NCI-H82 (cell line): Measurements from ENCODE around the gene SGF29.
A peak's percentile ranks its signal among the peaks of the same experiment; 100 is the strongest.
"Not testable (repeated sequence)": the region's sequence is repeated elsewhere in the genome, so short reads cannot be mapped to it uniquely, and the experiment has no call there.

Source experiments
- DNase-seq: peaks from one replicate; lab custom pipeline; 2025; lab: John Stamatoyannopoulos, UW

SGF29 gene

DNA sequence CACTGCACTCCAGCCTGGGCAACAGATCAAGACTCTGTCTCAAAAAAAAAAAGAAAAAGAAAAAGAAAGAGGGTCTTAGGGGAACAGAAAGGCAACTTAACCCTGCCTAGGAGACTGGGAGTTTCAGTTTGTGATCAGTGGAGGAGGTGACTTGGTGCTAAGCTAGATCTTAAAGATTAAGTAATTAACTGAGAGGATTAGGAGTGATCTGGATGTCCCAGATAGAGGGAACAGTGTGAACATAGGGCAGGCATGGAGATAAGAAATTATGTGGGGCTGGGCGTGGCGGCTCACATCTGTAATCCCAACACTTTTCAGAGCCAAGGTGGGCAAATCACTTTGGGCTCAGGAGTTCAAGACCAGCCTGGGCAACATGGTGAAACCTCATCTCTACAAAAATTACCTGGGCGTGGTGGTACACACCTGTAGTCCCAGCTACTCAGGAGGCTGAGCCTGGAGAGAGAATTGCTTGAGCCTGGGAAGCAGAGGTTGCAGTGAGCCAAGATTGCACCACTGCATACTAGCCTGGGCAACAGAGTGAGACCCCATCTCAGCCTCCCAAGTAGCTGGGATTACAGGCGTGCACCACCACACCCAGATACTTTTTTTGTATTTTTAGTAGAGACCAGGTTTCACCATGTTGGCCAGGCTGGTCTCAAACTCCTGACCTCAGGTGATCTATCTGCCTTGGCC, 12.7 kb downstream of the SGF29 start:
- DNase-seq, result peak; percentile 87

DNA sequence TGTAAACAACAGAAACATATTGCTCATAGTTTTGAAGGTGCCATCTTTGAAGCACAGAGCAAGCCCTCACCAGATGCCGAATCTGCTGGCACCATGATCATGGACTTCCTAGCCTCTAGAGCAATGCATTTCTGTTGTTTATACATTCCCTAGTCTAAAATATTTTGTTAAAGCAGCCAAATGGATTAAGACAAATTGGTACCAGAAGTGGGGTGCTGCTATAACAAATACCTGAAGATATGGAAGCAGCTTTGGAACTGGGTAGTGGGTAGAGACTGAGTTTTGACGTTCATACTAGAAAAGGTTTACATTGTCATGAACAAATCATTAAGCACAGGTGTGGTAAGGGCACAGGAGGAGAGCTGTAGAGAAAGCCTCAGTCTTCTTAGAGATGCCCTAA, 13.6 kb downstream of the SGF29 start:
- DNase-seq, result no peak

- DNase-seq, result no peak
Observed at GRCh38 chr16:28569021-28569420, 15.3 kb downstream of the SGF29 start.

- DNase-seq, result no peak
Observed at GRCh38 chr16:28569968-28570752, 16.4 kb downstream of the SGF29 start.

GRCh38 chr16:28572696-28573510, 19.2 kb downstream of the SGF29 start:
- no peak for DNase-seq

- DNase-seq, result no peak
Observed at GRCh38 chr16:28573738-28574718, 20.3 kb downstream of the SGF29 start.

DNA sequence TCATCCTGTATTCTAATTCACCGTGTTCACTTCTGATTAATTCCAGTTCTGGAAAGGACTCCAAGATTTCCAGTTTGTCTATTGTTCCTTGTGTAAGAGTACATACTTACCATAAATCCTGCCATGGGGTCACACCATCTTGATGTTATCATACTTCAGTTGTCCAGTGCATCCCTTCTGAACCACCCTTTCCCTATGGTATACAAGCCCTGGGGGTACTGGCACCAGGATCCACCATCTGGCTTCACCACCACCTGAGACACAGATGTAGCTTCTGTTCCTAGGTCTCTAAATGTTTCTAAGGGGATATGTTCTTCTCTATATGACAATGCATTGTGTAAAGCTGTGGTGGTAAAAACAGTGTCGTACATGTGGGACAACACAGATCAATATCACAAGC, 21.2 kb downstream of the SGF29 start:
- no peak for DNase-seq

- no peak for DNase-seq
Observed at GRCh38 chr16:28575446-28576109, 21.9 kb downstream of the SGF29 start.

DNA sequence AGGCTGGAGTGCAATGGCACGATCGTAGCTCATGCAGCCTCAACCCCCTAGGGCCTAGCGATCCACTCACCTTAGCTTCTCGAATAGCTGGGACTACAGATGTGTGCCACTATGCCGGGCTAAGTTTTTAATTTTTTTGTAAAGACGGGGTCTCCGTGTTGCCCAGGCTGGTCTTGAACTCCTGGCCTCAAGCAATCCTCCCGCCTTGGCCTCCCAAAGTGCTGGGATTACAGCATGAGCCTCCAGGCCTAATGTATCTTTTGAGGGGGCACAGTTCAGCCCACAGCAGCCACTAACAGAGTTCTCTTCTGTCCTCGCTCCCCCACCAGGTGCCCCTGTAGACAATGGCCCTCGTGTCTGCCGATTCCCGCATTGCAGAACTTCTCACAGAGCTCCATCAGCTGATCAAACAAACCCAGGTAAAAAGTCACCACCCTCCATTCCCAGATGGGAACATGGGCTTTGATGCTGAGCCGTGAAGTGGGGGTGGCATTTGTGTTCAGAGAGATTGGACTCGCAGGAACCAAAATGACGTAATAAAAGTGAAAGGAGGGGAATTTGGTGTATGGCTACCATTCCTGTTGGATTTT, 27.1 kb downstream of the SGF29 start:
- no peak for DNase-seq

DNA sequence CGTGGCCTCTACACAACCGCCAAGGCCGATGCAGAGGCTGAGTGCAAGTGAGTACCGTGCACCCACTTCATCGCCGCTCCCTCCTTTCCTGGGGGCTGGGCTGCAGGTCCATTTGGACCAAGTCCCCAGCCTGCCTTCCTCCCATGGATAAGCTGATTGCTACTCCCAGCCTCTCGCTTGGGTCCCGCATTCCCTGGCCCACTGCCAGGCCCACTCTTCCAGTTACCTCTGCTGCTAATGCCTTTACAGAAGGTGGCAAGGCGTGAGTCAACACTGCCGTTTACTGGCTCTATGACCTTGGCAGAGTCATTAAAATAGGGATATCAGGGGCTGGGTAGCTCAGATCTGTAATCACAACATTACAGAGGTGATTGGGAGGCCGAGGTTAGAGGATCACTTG, 32.0 kb downstream of the SGF29 start:
- DNase-seq, result peak; percentile 57

DNA sequence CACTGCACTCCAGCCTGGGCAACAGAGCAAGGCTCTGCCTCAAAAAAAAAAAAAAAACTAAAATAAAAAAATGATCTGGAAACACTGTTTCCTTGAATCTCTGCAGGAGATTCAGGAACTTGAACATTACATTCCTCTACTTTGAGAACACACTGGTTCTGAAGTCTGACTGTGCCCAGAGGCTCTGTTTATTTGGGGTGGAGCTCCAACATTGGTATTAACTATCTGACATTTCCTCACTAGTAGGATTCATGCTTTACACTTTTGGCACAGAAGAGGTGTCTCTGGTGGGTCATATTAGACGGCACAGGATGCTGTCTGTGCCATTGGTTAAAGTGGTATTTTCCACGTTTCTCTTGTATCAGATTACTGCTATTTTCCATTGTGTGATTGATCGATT, 32.7 kb downstream of the SGF29 start:
- no peak for DNase-seq

DNA sequence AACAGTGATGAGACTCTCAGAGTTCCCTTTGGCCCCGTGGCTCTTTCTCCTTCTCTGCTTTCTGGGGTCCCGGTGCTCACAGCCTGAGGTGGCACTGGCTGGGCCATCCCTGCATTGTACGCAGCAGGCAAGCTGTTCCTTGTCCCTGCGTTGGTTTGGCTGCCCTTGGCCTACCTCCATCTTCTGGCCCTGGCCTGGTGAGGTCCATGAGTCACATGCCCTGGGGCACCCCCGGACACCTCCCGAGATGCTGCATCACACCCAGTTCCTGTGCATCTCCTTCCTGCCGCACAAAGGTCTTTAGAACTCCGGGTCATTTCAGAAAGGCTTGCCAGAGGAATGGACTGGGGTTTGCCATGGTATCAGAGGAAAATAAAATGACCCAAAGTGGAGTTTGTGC, 33.7 kb downstream of the SGF29 start:
- DNase-seq, result no peak

- no peak for DNase-seq
Observed at GRCh38 chr16:28589069-28589468, 35.3 kb downstream of the SGF29 start.

GRCh38 chr16:28589930-28590329, 36.2 kb downstream of the SGF29 start:
- no peak for DNase-seq

GRCh38 chr16:28590384-28591340, 36.9 kb downstream of the SGF29 start:
- DNase-seq, result no peak

GRCh38 chr16:28591355-28591754, 37.6 kb downstream of the SGF29 start:
- no peak for DNase-seq

- no peak for DNase-seq
Observed at GRCh38 chr16:28592511-28592910, 38.8 kb downstream of the SGF29 start.

GRCh38 chr16:28592979-28593553, 39.3 kb downstream of the SGF29 start:
- DNase-seq, result no peak

DNA sequence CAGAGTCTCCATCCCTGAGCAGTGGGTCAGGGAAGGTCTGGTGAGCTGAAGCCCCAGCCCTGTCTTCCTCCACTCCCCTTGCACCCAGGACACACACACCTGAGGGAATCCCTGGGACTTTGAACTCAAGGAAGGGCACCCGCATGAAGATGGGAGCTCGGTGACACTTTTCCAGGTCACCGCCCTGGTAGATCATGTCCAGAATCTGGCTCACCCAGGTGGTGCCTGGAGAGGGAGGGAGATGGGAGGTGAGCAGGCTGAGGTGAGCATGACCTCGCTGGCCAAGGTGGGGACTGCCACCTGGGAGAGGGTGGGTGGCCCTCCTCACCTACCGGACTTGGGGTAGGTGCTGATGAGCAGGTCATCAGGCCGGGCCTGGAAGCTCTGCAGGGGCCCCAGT, 41.7 kb downstream of the SGF29 start:
- not testable (repeated sequence) for DNase-seq
